Caco-2 (cell line): ENCODE results near the gene CTDSPL. TPM values are rescaled to one million over a fixed set of nuclear protein-coding genes. Genes with fewer than 3 reads are reported as not detected.

Source experiments
- BruUV-seq: library from RNA; stranded (reverse); fragments of 400-500 nt; replicated peaks from 2 replicates; lab custom pipeline; 2021; lab: Mats Ljungman, UMichigan
- CTCF ChIA-PET: fragments of 300-600 bp; sonication (Branson Sonifier 250); formaldehyde crosslinking; loops from one replicate; lab custom pipeline; 2022; ENCODE audit warnings: antibody characterized with exemption; lab: Charles Lee
- POLR2A ChIA-PET: fragments of 300-600 bp; sonication (Branson Sonifier 250); formaldehyde crosslinking; loops from one replicate; lab custom pipeline; 2022; ENCODE audit warnings: antibody characterized with exemption; lab: Charles Lee
- DNase-seq, 2 experiments: peaks; one replicate each; pipeline versions ENCODE4 v3.0.0 to v3.0.0-alpha.2; 2020 to 2022
- H3K27me3 ChIP-seq: replicated peaks from 2 replicates; pipeline ENCODE4 v1.6.0; 2011; ENCODE audit warnings: low read length; ENCODE audit not compliant: control insufficient read depth, insufficient read depth
- H3K36me3 ChIP-seq: 2 replicates; pipeline ENCODE4 v1.5.1; 2011; ENCODE audit warnings: low read length; ENCODE audit not compliant: control insufficient read depth, insufficient read depth
- H3K4me1 ChIP-seq: fragments of 250-450 bp; sonication (Bioruptor Pico); 2 replicates; pipeline ENCODE4 v1.5.1; 2020; ENCODE audit warnings: mild to moderate bottlenecking
- H3K4me3 ChIP-seq: 2 replicates; pipeline ENCODE4 v1.5.1; 2011; ENCODE audit warnings: low read depth, mild to moderate bottlenecking, control low read depth, low read length
- H3K9me3 ChIP-seq: fragments of 250-450 bp; sonication (Bioruptor Pico); 2 replicates; pipeline ENCODE4 v1.5.1; 2020; ENCODE audit warnings: mild to moderate bottlenecking, moderate library complexity
- H3K27ac Mint-ChIP-seq: one replicate; pipeline ENCODE4 v1.8.0; 2022; ENCODE audit warnings: mixed read lengths; ENCODE audit not compliant: unreplicated experiment
- H3K27me3 Mint-ChIP-seq: one replicate; pipeline ENCODE4 v1.8.0; 2022; ENCODE audit warnings: mixed read lengths; ENCODE audit not compliant: insufficient read depth, unreplicated experiment
- H3K36me3 Mint-ChIP-seq: one replicate; pipeline ENCODE4 v1.8.0; 2022; ENCODE audit warnings: mild to moderate bottlenecking, mixed read lengths; ENCODE audit not compliant: insufficient read depth, unreplicated experiment
- H3K4me1 Mint-ChIP-seq: one replicate; pipeline ENCODE4 v1.8.0; 2022; ENCODE audit warnings: low read depth, mixed read lengths; ENCODE audit not compliant: unreplicated experiment
- H3K4me3 Mint-ChIP-seq: one replicate; pipeline ENCODE4 v1.8.0; 2022; ENCODE audit warnings: mild to moderate bottlenecking, moderate library complexity, mixed read lengths; ENCODE audit not compliant: unreplicated experiment
- H3K9me3 Mint-ChIP-seq: one replicate; pipeline ENCODE4 v1.8.0; 2022; ENCODE audit warnings: mixed read lengths; ENCODE audit not compliant: unreplicated experiment
- intact Hi-C: fragments of 100-400 bp; cut with micrococcal nuclease; formaldehyde crosslinking; loops from one replicate; pipeline ENCODE4 v1.10.0; 2022; ENCODE audit not compliant: unreplicated experiment
- total RNA-seq: library from RNA; stranded (reverse); gene quantifications from 2 replicates; pipeline ENCODE4 v1.2.3, GENCODE V29; 2022
- TF ChIP-seq, protein P1 (sequence below), 2 experiments: fragments of 200-600 bp in 1 of 2; IDR thresholded peaks; 1 replicate in 1 of 2; 2 replicates in 1 of 2; pipeline versions ENCODE4 v1.5.1 to v1.8.0; 2011 to 2022; ENCODE audit warnings: antibody characterized with exemption in 1 of 2, control low read depth in 1 of 2, inconsistent platforms in 1 of 2, low read depth in 1 of 2, low read length in 1 of 2, mild to moderate bottlenecking in 1 of 2, moderate library complexity in 1 of 2; ENCODE audit not compliant: insufficient read depth in 1 of 2, severe bottlenecking in 1 of 2, unreplicated experiment in 1 of 2

Gene CTDSPL
- total RNA-seq, 1 experiment from 2014 or later: 60.9 TPM

DNA sequence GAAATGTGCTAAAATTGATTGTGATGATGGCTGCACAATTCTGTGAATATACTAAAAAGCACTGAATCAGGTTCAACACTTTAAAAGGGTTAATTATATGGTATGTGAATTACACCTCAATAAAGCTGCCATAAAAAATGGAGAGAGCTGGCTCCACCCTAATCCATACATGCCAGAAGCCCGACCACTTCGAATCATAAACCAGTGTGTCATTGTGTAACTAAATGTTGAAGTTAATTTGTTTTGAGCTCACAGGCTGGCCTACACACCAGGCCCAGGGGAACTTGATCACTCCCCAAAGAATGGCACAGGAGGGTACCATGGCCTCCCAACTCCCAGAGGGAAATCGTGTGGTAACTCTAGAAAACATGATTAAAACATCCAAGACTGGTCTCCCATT lies 153.8 kb downstream of the CTDSPL start:
- Mint-ChIP-seq H3K27me3 (no peaks in the 10 kb centered on the region), H3K4me3 (no peak overlapping the region), H3K27ac (no peak overlapping the region), H3K4me1 (no peaks in the 10 kb centered on the region), H3K9me3 (no peaks in the 10 kb centered on the region), H3K36me3 (no peaks in the 10 kb centered on the region)
- Histone ChIP-seq H3K9me3 (no peaks in the 10 kb centered on the region), H3K36me3 (peaks cover 5% of the 10 kb centered on the region), H3K4me3 (no peak overlapping the region), H3K4me1 (peaks cover 7% of the 10 kb centered on the region; the same call in 1 of the 2 replicates), H3K27me3 (no peaks in the 10 kb centered on the region)
- POLR2A ChIA-PET: no interaction called here
- no TSS peak for BruUV-seq
- no peak for DNase-seq
- intact Hi-C loops: no loop called here
- CTCF ChIA-PET: no interaction called here
- TF ChIP-seq, protein P1, sequence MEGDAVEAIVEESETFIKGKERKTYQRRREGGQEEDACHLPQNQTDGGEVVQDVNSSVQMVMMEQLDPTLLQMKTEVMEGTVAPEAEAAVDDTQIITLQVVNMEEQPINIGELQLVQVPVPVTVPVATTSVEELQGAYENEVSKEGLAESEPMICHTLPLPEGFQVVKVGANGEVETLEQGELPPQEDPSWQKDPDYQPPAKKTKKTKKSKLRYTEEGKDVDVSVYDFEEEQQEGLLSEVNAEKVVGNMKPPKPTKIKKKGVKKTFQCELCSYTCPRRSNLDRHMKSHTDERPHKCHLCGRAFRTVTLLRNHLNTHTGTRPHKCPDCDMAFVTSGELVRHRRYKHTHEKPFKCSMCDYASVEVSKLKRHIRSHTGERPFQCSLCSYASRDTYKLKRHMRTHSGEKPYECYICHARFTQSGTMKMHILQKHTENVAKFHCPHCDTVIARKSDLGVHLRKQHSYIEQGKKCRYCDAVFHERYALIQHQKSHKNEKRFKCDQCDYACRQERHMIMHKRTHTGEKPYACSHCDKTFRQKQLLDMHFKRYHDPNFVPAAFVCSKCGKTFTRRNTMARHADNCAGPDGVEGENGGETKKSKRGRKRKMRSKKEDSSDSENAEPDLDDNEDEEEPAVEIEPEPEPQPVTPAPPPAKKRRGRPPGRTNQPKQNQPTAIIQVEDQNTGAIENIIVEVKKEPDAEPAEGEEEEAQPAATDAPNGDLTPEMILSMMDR (IDR thresholded peaks at IDR 0.05; ENCODE audit: insufficient read depth in 1 of 2, low read depth in 1 of 2, low read length in 1 of 2, severe bottlenecking in 1 of 2, unreplicated experiment in 1 of 2): no peak

DNA sequence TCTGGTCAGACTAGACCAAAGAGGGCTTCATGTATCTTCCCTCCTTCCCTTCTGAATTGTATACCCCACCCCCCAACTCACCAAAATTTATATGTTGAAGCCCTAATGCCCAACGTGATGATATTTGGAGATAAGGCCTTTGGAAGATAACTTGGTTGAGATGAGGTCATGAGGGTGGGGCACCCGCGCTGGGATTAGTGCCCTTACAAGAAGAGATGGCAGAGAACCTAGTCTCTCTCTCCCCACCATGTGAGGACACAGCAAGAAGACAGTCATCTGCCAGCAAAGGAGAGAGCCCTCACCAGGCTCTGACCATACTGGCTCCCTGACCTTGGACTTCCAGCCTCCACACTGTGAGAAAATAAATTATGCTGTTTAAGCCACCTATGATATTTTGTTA lies 154.3 kb downstream of the CTDSPL start:
- Mint-ChIP-seq H3K27ac (no peak overlapping the region), H3K4me1 (no peaks in the 10 kb centered on the region), H3K36me3 (no peaks in the 10 kb centered on the region), H3K4me3 (no peak overlapping the region), H3K27me3 (no peaks in the 10 kb centered on the region), H3K9me3 (no peaks in the 10 kb centered on the region)
- ChIA-PET CTCF (no interaction called here), POLR2A (no interaction called here)
- intact Hi-C loops: no loop called here
- no TSS peak for BruUV-seq
- Histone ChIP-seq H3K27me3 (no peaks in the 10 kb centered on the region), H3K36me3 (peaks cover 5% of the 10 kb centered on the region), H3K4me3 (no peak overlapping the region), H3K4me1 (peaks cover 7% of the 10 kb centered on the region; the same call in 1 of the 2 replicates), H3K9me3 (no peaks in the 10 kb centered on the region)
- TF ChIP-seq, protein P1 (IDR thresholded peaks at IDR 0.05; ENCODE audit: insufficient read depth in 1 of 2, low read depth in 1 of 2, low read length in 1 of 2, severe bottlenecking in 1 of 2, unreplicated experiment in 1 of 2): no peak
- no peak for DNase-seq

DNA sequence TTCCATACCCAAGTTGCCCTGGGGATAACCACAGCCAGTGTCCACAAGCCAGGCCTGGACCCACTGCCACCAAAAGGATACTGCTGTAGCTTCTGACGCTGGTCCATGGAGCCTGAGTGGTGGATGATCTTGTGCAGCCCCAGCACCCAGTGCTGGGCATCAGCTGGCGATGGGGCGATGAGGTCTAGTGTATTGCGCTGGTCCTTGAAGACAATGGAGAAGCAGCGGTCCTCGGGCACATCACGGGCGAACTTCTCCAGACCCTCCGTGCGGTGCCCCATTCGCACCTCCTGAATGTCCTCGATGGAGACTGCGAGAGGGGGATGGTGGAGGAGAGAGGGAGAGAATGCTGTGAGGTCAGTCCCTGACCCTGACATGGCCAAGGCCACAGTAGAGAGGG lies 154.7 kb downstream of the CTDSPL start:
- H3K9me3 Mint-ChIP-seq: no peaks in the 10 kb centered on the region
- H3K4me1 Mint-ChIP-seq: no peaks in the 10 kb centered on the region
- intact Hi-C loops: no loop called here
- Histone ChIP-seq H3K4me3 (no peak overlapping the region), H3K27me3 (no peaks in the 10 kb centered on the region), H3K36me3 (peaks cover 5% of the 10 kb centered on the region), H3K9me3 (no peaks in the 10 kb centered on the region), H3K4me1 (peaks cover 7% of the 10 kb centered on the region; the same call in 1 of the 2 replicates)
- TF ChIP-seq, protein P1 (IDR thresholded peaks at IDR 0.05; ENCODE audit: insufficient read depth in 1 of 2, low read depth in 1 of 2, low read length in 1 of 2, severe bottlenecking in 1 of 2, unreplicated experiment in 1 of 2): no peak
- ChIA-PET CTCF (no interaction called here), POLR2A (no interaction called here)
- no peak for DNase-seq
- no peaks in the 10 kb centered on the region for H3K36me3 Mint-ChIP-seq
- H3K27ac Mint-ChIP-seq: no peak overlapping the region
- no peak overlapping the region for H3K4me3 Mint-ChIP-seq
- BruUV-seq: no TSS peak
- H3K27me3 Mint-ChIP-seq: no peaks in the 10 kb centered on the region
